HG03354 (cell line): Measurements from ENCODE around the gene TCP11.

Experiments
- ATAC-seq: cut with Tn5 transposase; IDR thresholded peaks from one replicate; pipeline ENCODE4 v1.9.1; 2021; ENCODE audit warnings: mild to moderate bottlenecking; ENCODE audit not compliant: unreplicated experiment, poor library complexity, severe bottlenecking

The TCP11 gene

DNA sequence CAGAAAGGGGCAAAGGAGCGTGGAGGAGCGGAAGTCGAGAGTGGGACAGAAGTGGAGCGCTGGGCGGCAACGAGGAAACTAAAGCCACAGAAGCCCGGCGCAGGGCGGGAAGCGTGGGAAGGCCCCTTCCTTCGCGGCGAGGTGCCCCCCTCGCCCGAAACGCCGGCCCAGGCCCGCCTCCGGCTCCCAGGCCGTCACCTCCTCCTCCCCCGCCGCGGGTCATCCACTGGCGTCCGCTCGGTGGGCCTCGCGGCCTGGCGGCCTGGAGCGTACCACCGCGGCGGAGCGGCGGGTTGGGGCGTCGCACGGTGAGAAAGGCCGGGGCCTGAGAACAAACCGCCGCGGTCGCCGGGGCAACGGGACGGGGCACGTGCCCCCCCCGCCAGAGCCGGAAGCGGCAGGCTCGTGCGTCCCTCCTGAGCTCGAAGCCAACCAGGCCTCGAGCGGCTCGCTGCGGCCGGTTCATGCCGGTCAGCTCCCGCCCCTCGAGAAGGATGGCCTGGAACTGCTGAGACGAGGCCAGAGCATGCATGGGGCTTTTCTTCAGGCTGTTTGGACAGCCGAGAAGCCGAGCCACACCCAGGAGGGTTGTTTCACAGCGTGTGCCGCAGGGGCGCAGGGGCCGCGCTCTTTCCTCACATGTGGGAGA, at the start of gene TCP11:
Gene TCP11 (minus strand): TSS at position 333 of the 649 bp plus-strand sequence. CDS start 469 bp downstream, outside the sequence.
- ATAC-seq: no peak

DNA sequence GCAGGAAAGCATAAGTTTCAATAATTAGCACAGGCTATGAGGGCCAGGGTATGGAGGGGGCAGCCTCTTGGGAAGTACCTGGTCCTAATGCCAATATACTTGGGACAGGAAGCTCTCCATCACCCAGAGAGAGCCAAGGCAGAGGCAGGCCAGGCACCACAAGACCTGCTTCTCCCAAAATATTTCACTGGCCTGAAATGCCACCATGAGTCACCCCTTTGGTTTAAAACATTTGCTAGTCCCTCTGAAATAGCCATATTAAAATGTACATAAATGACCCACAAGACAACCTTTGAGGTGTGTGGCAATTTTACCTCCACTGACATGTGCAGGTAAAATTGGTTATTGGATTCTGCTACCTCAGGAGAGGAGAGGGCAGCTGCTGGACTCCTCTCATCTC, 49.2 kb upstream of the TCP11 start:
- ATAC-seq: no peak

DNA sequence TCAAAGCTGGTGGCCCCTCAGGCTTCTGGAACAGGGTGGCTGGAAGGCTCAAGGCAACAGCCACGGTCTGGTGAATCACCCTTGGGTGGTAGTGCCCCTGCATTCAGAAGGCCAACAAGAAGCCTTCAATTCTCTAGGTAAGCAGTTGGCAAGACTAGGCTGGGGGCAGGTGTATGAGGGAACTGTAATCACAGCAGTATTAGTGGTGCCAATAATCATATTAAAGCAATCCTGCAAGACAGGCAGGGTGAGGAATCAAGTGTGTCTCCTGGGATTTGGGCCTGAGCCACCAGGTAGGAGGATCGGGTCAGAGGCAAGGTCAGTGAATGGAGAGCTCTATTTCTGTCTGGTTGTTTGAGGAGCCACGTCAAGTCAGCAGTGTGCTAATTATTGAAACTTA, 47.7 kb upstream of the TCP11 start:
- no peak for ATAC-seq

DNA sequence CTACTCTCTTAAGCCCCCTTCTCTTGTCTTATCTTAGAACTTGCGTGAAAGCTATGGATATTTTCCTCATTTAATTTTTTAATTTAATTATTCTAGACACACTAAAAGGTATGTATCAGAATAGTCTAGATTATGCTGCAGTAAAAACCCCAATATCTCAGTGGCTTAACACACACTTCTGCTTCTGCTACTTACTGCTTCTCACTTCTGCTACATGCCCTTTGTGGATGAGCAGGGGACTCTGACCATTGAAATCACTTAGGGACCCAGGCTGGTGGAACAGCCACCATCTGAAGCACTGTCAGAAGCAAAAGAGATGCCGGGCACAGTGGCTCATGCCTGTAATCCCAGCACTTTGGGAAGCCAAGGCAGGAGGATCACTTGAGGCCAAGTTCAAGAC, 45.4 kb upstream of the TCP11 start:
- no peak for ATAC-seq

DNA sequence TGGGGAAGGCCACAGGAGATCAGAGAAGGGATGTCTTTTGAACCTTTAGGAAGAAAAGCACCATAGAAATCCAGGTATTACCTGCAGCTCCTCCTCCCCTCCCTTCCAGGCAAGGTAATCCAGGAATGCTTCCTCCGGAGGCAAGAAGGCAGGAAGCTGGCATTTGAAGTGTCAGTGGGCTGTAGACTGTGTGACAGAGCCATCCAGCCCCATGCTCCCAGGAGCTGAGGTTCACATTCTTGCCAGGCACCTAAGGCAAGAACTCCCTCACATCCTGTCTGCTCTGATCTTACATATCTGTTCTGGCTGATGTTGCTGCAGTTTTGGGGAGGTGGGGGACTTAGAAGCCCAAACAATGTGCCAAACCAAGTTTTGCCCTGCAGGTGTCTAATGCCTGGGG, 44.8 kb upstream of the TCP11 start:
- no peak for ATAC-seq

DNA sequence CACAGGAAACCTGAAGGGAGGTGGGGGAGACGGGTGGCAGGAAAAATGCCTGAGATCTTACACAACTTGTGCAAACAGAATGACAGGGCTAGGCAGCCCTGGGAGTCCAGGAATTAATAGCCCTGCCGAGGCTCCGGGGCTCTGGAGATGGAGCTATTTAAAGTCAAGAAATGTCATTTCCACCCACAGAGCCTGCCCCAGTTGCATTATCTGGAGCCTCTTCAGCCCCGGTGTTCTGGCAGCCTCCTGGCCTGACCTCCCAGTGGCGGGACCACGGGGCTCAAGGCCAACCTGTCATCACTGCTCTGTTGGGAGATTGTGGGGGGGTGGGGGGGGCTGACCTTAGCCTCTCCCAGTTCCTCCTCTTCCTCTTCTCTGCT, 44.2 kb upstream of the TCP11 start:
- no peak for ATAC-seq

DNA sequence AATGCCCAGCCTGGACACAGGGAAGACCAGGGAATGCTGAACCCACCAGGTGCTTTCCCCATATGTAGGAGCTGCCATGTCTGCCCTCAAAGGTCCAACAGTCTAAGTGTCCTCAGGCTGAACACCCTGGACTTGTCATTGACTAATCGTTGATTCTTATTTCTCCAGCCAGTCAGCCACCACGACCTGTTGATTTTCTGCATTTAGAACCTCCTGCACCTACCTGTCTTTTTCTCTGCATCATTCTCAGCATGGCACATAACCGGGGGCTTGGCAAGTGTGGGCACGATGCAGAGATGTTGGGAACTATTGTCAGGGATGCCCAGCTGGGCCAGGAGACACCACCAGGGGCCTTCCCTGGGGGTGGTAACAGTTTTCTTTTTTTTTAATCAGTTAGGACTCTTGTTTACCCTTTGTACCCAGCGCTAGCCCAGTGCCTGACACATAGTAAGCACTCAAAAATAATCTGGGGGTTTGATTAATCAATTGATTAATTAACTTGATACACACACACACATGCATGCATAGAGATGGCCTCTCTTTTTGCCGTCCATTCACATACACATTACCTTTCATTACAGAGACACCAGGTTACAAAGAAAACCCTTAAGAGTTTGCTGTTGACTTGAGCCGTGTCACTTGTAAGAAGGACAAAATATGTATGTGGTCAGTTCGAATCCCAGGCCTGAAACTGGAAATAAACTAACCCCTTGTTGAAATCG, 43.6 kb upstream of the TCP11 start:
- ATAC-seq: no peak

DNA sequence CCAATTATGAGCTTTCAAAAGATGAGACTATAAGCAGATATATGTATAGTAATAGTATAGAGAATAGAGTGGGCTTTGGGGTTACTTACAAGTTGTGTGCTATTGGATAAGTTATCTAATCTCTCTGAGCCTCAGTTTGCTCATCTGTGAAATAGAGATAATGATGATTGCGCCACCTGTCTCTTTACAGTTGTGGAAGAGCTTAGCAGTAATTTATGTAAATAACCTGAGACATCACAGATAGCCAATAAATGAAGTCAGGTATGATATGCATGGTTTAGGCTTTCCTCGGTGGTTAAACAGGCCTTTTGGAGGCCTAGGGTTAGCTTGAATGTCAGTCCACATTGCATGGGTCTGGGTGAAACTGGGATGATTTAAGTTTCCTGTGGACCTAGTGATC, 42.8 kb upstream of the TCP11 start:
- ATAC-seq: no peak

DNA sequence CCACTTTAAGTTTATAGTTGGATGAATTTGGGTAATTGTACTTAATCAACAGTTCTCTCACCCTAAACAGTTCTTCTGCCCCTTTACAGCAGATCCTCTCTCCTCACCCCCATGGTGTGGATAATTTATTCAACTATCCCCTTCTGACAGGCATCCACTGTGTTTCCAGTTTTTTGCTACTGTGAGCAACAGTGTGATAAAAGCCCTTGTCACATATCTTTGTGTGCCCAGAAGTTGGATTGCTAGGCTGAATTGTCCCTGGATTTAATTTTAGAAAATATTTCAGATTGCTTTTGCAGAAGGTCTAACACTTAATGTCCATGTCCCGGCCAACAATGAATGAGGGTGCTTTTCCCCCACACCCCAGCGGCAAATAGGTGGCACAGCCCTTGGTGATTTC, 42.1 kb upstream of the TCP11 start:
- ATAC-seq: no peak

DNA sequence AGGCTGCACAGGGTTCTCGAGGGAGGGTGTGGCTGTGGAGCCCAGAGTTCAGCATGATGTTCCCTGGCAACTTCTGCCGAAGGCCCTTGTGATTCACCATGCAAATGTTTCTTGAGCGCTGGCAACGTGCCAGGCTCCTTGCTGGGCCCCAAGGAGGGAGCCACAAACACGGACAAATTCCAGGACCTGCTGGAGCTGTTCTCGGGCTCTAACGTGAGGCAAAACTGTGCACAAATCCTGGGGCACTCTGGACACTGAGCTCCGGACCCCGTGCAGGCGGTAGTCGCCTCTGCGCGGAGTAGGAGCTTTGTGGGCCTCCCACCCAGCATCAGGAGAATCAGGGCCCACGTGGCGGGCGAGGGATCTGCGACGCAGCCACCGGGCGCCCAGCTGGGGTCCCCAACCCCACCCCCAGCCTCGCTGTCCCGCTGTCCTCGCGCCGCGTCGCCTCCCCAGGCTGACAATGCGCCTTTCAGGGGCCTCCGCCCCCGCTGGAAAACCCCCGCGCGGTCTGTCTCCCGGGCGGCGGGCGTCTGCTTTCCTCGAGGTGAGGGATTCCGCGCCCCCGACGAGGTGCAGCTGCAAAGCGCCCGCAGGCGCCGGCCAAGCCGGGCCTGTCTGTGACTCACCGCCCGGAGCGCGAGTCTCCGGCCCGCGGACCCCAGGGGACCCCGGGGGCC, 40.9 kb upstream of the TCP11 start:
- no peak for ATAC-seq

DNA sequence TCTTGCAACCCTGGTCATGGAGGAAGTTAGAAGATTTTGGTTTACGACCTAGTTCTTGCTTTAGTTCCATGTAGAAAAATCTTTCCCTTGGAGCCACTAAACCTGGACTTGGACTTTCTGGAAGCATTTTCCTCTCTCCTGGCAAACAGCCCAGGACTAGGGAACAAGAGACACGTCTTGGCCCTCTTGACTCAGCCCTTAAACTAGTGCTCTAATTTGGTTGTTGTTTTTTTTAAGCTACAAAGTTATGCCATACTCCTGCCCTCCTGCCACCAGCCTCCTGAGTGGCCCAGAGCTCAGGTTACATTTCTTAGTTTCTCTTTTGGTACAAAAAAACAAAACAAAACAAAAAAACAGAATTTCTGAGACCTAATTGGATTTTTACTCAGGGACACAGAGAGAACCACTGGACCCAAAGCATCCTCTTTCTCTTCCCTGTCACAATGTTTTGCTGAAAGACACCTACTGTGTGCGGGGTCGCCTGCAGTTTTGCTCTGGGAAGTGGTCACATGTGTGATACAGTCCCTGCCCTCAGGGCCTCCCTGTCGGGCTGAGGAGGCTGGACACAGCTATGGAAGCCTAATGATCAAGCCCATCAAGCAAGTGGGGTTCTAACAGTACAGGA, 40.3 kb upstream of the TCP11 start:
- no peak for ATAC-seq

DNA sequence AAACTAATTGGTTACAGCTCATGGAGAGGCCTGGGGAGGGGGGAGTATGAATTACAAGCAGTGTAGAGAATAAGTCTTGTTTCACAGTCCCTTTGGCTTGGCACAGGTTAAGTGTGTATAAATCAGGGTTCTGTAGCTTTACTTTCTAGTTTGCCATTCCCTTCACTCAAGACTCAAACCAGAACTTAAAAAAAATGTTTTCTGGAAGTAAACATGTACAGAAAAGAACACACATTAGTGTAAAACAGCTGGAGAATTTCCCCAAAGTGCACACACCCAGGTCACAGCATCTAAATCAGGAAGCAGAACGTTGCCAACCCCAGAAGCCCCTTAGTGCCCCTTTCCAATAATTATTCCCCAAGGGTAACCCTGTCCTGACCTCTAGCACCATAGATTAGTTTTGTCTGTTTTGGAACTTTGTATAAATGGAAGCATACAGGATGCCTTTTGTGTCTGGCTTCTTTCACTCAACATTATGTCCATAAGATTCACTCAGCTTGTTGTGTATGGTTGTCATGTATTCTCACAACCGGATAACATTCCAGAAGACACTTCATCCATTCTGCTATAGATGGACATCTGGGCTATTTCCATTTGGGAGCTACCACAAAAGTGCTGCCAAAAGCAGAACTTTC, 38.9 kb upstream of the TCP11 start:
- no peak for ATAC-seq

DNA sequence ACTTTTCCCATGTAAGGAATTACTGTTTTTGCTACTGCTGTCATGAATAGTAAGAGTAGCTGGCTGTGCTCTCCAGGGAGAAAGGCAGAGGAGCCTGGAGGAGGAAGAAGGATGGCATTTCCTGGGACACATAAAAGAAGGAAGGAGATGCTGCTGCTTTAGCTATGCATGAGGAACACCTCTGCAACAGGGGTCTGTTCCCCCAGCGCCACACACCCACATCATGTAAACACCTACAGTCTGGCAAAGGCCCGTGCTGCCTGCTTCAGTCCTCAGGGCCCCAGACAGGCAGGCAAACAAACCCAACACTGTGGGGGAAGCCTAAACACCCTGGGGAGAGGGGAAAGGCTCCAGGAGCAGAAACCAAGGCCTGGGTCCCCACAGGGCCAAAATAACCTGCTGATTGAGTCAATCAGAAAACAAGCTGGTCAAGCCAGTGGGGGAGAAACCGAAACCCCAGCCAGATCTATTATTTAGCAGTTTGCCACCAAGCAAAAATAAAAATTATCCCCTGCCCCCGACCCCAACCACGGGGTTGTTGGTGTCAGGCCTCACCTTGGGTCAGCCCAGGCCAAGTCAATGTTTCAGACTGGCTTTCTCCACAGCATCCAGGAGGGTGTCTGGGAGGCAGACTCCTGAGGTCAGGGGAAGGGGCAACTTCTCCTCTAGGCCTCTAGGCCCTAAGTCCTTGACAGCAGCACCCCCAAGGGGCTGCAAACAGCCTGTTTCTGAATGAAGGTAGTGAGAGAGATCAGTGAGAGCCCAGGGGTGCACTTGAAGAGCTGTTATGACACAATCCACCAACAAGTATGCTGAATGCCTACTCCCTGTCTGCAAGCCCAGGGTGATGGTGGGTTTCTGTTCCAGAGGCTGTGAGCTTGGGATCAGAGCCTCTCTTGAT, 38.0 kb upstream of the TCP11 start:
- ATAC-seq: no peak

DNA sequence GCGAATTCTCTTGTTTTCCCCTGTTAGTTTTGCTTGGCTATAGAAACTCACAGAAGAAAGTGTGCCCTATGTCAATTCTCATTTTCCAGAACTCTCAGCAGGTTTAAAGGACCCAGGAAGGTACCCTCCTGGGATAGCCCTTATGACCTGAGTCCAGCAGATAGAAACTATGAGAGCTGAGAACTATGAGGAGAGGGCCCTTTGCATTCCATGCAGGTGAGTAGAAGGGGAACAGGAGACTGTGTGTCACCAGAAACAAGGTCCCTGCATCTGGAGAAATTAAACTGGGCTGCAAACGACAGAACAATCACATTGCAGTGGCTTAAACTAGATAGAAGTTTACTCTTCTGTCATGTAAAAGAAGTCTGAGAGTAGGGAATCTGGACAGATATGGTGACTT, 36.9 kb upstream of the TCP11 start:
- no peak for ATAC-seq

DNA sequence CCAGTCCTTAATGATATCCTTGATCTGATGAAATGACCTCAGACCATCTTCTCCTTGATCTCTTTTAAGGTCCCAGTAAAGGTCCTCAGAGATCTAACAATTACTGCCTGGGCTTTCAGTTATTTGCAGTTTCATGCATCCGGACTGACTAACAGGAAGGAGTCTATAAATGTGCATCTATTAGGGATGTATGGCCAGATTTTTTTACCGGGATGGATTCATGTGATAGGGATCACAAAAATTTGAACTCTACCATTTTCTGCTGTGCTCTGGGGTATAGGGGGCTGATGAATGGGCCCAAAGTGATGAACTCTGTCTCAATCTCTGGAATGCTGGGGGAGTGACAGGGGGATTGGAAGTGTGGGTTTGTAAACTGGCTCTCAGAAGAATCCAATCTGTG, 36.5 kb upstream of the TCP11 start:
- no peak for ATAC-seq

DNA sequence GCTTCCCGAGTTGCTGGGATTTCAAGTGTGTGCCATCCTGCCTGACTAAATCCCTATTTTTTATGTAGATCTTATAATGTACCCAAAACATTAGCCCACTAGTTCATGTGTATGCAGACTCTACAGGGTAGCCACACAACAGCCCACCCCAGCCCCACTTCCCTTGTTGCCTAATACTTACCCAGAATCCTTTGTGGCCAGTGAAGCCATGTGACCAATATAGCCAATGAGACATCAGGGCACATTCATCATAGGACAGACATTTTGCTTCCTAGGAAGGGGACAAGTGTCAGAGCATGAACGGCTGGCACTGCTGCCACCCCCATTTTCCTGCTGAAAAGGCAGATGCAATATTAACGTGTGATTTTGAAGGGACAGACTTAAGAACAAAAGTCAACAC, 36.0 kb upstream of the TCP11 start:
- ATAC-seq: no peak

DNA sequence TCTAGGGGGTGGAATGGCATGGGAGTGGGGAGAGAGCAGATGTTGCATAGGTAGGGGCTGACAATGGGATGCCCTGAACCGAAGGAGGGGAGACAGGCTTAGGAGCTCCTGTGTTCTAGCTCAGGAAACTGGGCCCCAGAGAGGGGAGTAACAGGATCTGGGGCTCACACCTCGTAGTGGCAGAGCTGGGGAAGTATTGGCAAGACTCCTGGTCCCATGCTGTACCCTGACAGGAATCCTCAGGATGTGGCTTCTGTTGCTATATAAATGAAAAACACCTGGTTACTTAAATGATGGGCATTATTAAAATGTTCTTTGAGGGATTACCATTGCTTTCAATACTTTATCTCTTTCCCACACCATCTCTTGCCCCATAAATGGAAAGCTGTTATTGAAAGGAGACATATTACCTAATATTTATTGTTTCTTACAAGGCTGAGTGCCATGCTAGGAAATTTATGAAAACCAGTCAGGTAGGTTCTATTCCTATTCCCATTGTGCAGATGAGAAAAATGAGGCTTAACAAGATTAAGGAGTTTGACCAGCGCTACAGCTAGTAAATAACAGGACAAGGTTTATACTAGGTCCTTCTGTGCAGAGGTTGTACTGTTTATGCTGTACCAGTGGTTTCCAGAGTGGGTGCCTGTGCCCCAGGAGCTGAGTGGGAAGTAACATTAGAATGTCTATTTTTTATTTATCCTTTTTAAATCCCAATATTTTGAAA, 35.3 kb upstream of the TCP11 start:
- no peak for ATAC-seq

DNA sequence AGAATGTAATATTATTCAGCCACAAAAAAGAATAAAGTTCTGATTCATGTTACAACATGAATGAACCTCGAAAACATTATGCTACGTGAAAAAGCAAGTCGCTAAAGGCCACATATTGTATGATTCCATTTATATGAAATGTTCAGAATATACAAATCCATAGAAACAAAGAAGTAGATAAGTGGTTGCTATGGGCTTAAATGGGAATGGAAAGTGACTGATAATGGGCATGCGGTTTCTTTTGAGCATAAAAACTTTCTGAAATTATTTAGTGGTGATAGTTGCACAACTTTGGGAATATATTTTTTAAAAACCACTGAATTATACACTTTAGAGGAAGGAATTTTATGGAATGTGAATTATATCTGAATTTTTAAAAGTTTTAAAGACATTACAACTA, 33.4 kb upstream of the TCP11 start:
- ATAC-seq: no peak

DNA sequence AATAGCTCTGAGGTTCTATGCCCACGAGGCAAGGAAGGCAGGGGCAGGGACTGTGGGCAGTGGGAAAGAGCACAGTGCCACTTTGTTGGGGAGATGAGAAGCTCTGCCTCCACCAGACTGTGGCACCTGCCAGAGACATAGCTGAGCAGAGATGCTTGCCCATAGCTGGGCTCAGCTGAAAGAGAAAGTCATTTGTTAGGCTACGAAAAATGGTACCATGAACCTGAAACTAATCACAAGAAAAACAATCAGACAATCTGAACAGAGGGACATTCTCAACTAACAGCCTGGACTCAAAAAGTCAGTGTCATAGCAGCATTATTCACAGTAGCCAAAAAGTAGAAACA, 32.9 kb upstream of the TCP11 start:
- ATAC-seq: no peak
